Liver (tissue), 9 donors: ENCODE results near the gene ROBO4. TPM values are rescaled to one million over a fixed set of nuclear protein-coding genes. Genes with fewer than 3 reads are reported as not detected.

ENCODE experiments used
- DNase-seq: peaks from one replicate; pipeline ENCODE4 v3.0.0-alpha.2; 2017; ENCODE audit warnings: low spot score
- H3K27ac ChIP-seq, 2 donors: one replicate each; pipeline ENCODE4 v1.7.0; 2013; ENCODE audit warnings: inconsistent platforms in 2 of 2, low read length in 2 of 2, control low read depth in 1 of 2, low read depth in 1 of 2, mild to moderate bottlenecking in 1 of 2
- H3K27me3 ChIP-seq, 4 donors: one replicate each; pipeline versions ENCODE4 v1.6.1 to v1.7.0; 2013; ENCODE audit warnings: low read length in 3 of 4, inconsistent platforms in 1 of 4, mild to moderate bottlenecking in 1 of 4, moderate library complexity in 1 of 4; ENCODE audit not compliant: control insufficient read depth in 4 of 4, insufficient read depth in 4 of 4
- H3K36me3 ChIP-seq, 4 donors: one replicate each; pipeline versions ENCODE4 v1.6.1 to v1.7.0; 2013; ENCODE audit warnings: low read length in 3 of 4, mild to moderate bottlenecking in 3 of 4, low read depth in 1 of 4, moderate library complexity in 1 of 4; ENCODE audit not compliant: control insufficient read depth in 4 of 4, insufficient read depth in 3 of 4
- H3K4me1 ChIP-seq, 4 donors: one replicate each; pipeline versions ENCODE4 v1.6.1 to v1.7.0; 2013; ENCODE audit warnings: low read length in 3 of 4, mild to moderate bottlenecking in 3 of 4, moderate library complexity in 1 of 4; ENCODE audit not compliant: control insufficient read depth in 4 of 4, insufficient read depth in 4 of 4
- H3K4me3 ChIP-seq, 3 donors: one replicate each; pipeline versions ENCODE4 v1.6.1 to v1.7.0; 2013; ENCODE audit warnings: low read length in 3 of 3, control low read depth in 1 of 3, low read depth in 1 of 3, mild to moderate bottlenecking in 1 of 3
- H3K9ac ChIP-seq, 2 donors: one replicate each; pipeline ENCODE4 v1.7.0; 2013; ENCODE audit warnings: low read length in 2 of 2, mild to moderate bottlenecking in 2 of 2, moderate library complexity in 2 of 2, control low read depth in 1 of 2, low read depth in 1 of 2
- H3K9me3 ChIP-seq, 4 donors: one replicate each; pipeline versions ENCODE4 v1.6.1 to v1.7.0; 2013; ENCODE audit warnings: low read length in 3 of 4; ENCODE audit not compliant: control insufficient read depth in 4 of 4
- EGR1 ChIP-seq, 2 donors: IDR thresholded peaks; 2 replicates each; pipeline ENCODE4 v1.6.1; 2016 to 2018; ENCODE audit warnings: antibody characterized with exemption in 2 of 2, low read depth in 2 of 2
- FOXA1 ChIP-seq: IDR thresholded peaks from 2 replicates; pipeline ENCODE4 v1.6.1; 2016; ENCODE audit warnings: antibody characterized with exemption
- FOXA2 ChIP-seq: IDR thresholded peaks from 2 replicates; pipeline ENCODE4 v1.6.1; 2016; ENCODE audit warnings: antibody characterized with exemption
- GABPA ChIP-seq, 2 donors: IDR thresholded peaks in 1 of 2; conservative IDR thresholded peaks in 1 of 2; 2 replicates each; pipeline ENCODE4 v1.6.1; 2016; ENCODE audit warnings: antibody characterized with exemption in 2 of 2, mild to moderate bottlenecking in 1 of 2, moderate library complexity in 1 of 2
- HNF4A ChIP-seq, 2 donors: conservative IDR thresholded peaks; 2 replicates each; pipeline ENCODE4 v1.6.1; 2016; ENCODE audit warnings: antibody characterized with exemption in 2 of 2, mild to moderate bottlenecking in 2 of 2
- HNF4G ChIP-seq: IDR thresholded peaks from 2 replicates; pipeline ENCODE4 v1.6.1; 2016; ENCODE audit warnings: antibody characterized with exemption
- JUND ChIP-seq, 2 donors: IDR thresholded peaks; 2 replicates each; pipeline ENCODE4 v1.6.1; 2016; ENCODE audit warnings: antibody characterized with exemption in 2 of 2
- NR2F2 ChIP-seq: IDR thresholded peaks from 2 replicates; pipeline ENCODE4 v1.6.1; 2016; ENCODE audit warnings: antibody characterized with exemption
- RAD21 ChIP-seq, 2 donors: IDR thresholded peaks; 2 replicates each; pipeline ENCODE4 v1.6.1; 2016; ENCODE audit warnings: antibody characterized with exemption in 2 of 2, mild to moderate bottlenecking in 2 of 2
- REST ChIP-seq: IDR thresholded peaks from 2 replicates; pipeline ENCODE4 v1.6.1; 2016; ENCODE audit warnings: antibody characterized with exemption, mild to moderate bottlenecking
- RXRA ChIP-seq, 2 donors: IDR thresholded peaks; 2 replicates each; pipeline ENCODE4 v1.6.1; 2017 to 2018; ENCODE audit warnings: antibody characterized with exemption in 2 of 2, mild to moderate bottlenecking in 1 of 2
- SP1 ChIP-seq: IDR thresholded peaks from 2 replicates; pipeline ENCODE4 v1.6.1; 2018; ENCODE audit warnings: antibody characterized with exemption, mild to moderate bottlenecking
- TAF1 ChIP-seq: conservative IDR thresholded peaks from 2 replicates; pipeline ENCODE4 v1.6.1; 2016; ENCODE audit warnings: antibody characterized with exemption, mild to moderate bottlenecking
- YY1 ChIP-seq: IDR thresholded peaks from 2 replicates; pipeline ENCODE4 v1.6.1; 2016; ENCODE audit warnings: antibody characterized with exemption, mild to moderate bottlenecking
- WGBS: extraction: QIAGEN DNeasy Blood & Tissue Kit; methylation state at CpG from one replicate; pipeline ENCODE4 v1.1.7; 2013; 5-methylcytosine and 5-hydroxymethylcytosine counted together
- polyA plus RNA-seq, 2 donors: library from polyadenylated mRNA; stranded (reverse) in 1 of 2; unstranded in 1 of 2; fragments of 200-250 nt in 1 of 2; fragments of >200 nt in 1 of 2; fragmentation: Nextera tagmentation in 1 of 2; extraction: Ambion mirVana in 1 of 2; gene quantifications; one replicate each; pipeline versions ENCODE4 v1.2.1 to v1.2.3, GENCODE V29; 2013 to 2015
- total RNA-seq, 2 donors: library from RNA; depleted of rRNA; stranded (reverse); fragments of >200 nt; gene quantifications; one replicate each; pipeline ENCODE4 v1.2.3, GENCODE V29; 2014
- TF ChIP-seq, protein P1 (sequence below): IDR thresholded peaks from 2 replicates; pipeline ENCODE4 v1.6.1; 2016; ENCODE audit warnings: antibody characterized with exemption
- TF ChIP-seq, protein P2 (sequence below): IDR thresholded peaks from 2 replicates; pipeline ENCODE4 v1.6.1; 2016; ENCODE audit warnings: antibody characterized with exemption
- TF ChIP-seq, protein P3 (sequence below): IDR thresholded peaks from 2 replicates; pipeline ENCODE4 v1.6.1; 2016; ENCODE audit warnings: antibody characterized with exemption
- TF ChIP-seq, protein P4 (sequence below): fragments of 150-350 bp; IDR thresholded peaks from 2 replicates; pipeline ENCODE4 v1.5.1; 2017; ENCODE audit warnings: improper control_type of control experiment, low read depth, low read length; ENCODE audit not compliant: missing input control
- donor health status: healthy.
- donor health status: healthy.
- donor health status: healthy.
- donor health status: healthy.
- donor health status: healthy.

Gene ROBO4
- total and polyA plus RNA-seq, 4 donors, result 2.5 to 17.2 (median 7.6) TPM

- 22% methylated on average over 4 of the region's 4 CpGs for WGBS
- H3K9ac ChIP-seq, result no peak overlapping the region
- no peak overlapping the region for H3K4me3 ChIP-seq
- no peaks in the 10 kb centered on the region for H3K36me3 ChIP-seq
- H3K27me3 ChIP-seq, result peaks cover 10 to 58% (median 30%) of the 10 kb centered on the region in 4 donors
- no peak for DNase-seq
- H3K9me3 ChIP-seq, result no peaks in the 10 kb centered on the region
- TF ChIP-seq, protein P1, sequence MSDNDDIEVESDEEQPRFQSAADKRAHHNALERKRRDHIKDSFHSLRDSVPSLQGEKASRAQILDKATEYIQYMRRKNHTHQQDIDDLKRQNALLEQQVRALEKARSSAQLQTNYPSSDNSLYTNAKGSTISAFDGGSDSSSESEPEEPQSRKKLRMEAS, result no peak
- TF ChIP-seq FOXA2, result no peak
- no peak for TF ChIP-seq RXRA (IDR thresholded peaks at IDR 0.05)
- no peak for TF ChIP-seq SP1
- TF ChIP-seq NR2F2, result no peak
- TF ChIP-seq GABPA (IDR thresholded peaks at IDR 0.05 in 1 of 2, conservative IDR thresholded peaks at IDR 0.05 in 1 of 2), result no peak
- no peak for TF ChIP-seq HNF4A (conservative IDR thresholded peaks at IDR 0.05)
- no peak for TF ChIP-seq RAD21 (IDR thresholded peaks at IDR 0.05)
- no peak for TF ChIP-seq EGR1 (IDR thresholded peaks at IDR 0.05; ENCODE audit: low read depth in 2 of 2)
- TF ChIP-seq, protein P2, sequence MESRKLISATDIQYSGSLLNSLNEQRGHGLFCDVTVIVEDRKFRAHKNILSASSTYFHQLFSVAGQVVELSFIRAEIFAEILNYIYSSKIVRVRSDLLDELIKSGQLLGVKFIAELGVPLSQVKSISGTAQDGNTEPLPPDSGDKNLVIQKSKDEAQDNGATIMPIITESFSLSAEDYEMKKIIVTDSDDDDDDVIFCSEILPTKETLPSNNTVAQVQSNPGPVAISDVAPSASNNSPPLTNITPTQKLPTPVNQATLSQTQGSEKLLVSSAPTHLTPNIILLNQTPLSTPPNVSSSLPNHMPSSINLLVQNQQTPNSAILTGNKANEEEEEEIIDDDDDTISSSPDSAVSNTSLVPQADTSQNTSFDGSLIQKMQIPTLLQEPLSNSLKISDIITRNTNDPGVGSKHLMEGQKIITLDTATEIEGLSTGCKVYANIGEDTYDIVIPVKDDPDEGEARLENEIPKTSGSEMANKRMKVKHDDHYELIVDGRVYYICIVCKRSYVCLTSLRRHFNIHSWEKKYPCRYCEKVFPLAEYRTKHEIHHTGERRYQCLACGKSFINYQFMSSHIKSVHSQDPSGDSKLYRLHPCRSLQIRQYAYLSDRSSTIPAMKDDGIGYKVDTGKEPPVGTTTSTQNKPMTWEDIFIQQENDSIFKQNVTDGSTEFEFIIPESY, result no peak
- TF ChIP-seq, protein P3, sequence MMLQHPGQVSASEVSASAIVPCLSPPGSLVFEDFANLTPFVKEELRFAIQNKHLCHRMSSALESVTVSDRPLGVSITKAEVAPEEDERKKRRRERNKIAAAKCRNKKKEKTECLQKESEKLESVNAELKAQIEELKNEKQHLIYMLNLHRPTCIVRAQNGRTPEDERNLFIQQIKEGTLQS, result no peak
- TF ChIP-seq, protein P4, sequence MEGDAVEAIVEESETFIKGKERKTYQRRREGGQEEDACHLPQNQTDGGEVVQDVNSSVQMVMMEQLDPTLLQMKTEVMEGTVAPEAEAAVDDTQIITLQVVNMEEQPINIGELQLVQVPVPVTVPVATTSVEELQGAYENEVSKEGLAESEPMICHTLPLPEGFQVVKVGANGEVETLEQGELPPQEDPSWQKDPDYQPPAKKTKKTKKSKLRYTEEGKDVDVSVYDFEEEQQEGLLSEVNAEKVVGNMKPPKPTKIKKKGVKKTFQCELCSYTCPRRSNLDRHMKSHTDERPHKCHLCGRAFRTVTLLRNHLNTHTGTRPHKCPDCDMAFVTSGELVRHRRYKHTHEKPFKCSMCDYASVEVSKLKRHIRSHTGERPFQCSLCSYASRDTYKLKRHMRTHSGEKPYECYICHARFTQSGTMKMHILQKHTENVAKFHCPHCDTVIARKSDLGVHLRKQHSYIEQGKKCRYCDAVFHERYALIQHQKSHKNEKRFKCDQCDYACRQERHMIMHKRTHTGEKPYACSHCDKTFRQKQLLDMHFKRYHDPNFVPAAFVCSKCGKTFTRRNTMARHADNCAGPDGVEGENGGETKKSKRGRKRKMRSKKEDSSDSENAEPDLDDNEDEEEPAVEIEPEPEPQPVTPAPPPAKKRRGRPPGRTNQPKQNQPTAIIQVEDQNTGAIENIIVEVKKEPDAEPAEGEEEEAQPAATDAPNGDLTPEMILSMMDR, result no peak
- no peak for TF ChIP-seq YY1
- no peak for TF ChIP-seq FOXA1
- no peak for TF ChIP-seq REST
- H3K27ac ChIP-seq, result no peak overlapping the region
- peaks cover 7 to 13% (median 9%) of the 10 kb centered on the region in 4 donors for H3K4me1 ChIP-seq
Measured at GRCh38 chr11:124842305-124842704, 55.4 kb downstream of the ROBO4 start.

DNA sequence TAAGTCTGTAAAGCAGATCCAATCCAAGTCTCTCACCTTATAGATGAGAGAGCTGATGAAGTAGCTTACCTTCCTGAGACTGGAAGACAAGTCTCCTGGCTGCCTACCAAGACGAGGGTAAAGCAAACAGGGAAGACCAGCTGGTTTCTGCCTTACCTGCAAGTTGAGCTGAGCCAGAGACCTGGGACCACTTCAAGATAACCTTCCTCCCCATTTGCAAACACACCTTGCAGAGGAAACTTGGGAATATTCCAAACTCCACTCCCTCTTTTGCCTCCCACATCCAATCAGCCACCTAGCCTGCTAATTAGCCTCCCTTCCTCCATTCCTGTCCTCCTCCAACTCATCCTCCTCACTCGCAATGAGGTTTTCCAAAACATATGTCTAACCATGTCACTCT, 55.8 kb downstream of the ROBO4 start:
- Histone ChIP-seq H3K27me3 (peaks cover 10 to 58% (median 29%) of the 10 kb centered on the region in 4 donors), H3K27ac (no peak overlapping the region), H3K9ac (no peak overlapping the region), H3K36me3 (no peaks in the 10 kb centered on the region), H3K4me1 (peaks cover 7 to 13% (median 10%) of the 10 kb centered on the region in 4 donors), H3K4me3 (no peak overlapping the region), H3K9me3 (no peaks in the 10 kb centered on the region)
- DNase-seq, result no peak
- 27% methylated on average over 2 of the region's 2 CpGs for WGBS
- TF ChIP-seq, protein P3, result no peak
- TF ChIP-seq, protein P4, result no peak
- TF ChIP-seq HNF4G (no peak), EGR1 (IDR thresholded peaks at IDR 0.05; ENCODE audit: low read depth in 2 of 2) (no peak), GABPA (IDR thresholded peaks at IDR 0.05 in 1 of 2, conservative IDR thresholded peaks at IDR 0.05 in 1 of 2) (no peak), RXRA (IDR thresholded peaks at IDR 0.05) (no peak), FOXA2 (no peak), YY1 (no peak), NR2F2 (no peak), FOXA1 (no peak), JUND (IDR thresholded peaks at IDR 0.05) (no peak), HNF4A (conservative IDR thresholded peaks at IDR 0.05) (no peak), RAD21 (IDR thresholded peaks at IDR 0.05) (no peak), TAF1 (no peak)
- TF ChIP-seq, protein P1, result no peak
